WTC11 (cell line): ENCODE results near the gene MGAT3. TPM values are rescaled to one million over a fixed set of nuclear protein-coding genes. Genes with fewer than 3 reads are reported as not detected.
A peak's percentile ranks its signal among the peaks of the same experiment; 100 is the strongest.

Source experiments
- ATAC-seq: fragments of 200-7000 bp; cut with Tn5 transposase; 2 replicates; pipeline ENCODE4 v1.10.0; 2021; ENCODE audit warnings: mild to moderate bottlenecking, moderate library complexity
- CTCF ChIA-PET: fragments of 300-600 bp; sonication (Branson Sonifier 250); formaldehyde crosslinking; loops from one replicate; lab custom pipeline; 2021; ENCODE audit warnings: antibody characterized with exemption; lab: Charles Lee
- POLR2A ChIA-PET: fragments of 350-600 bp; sonication (Branson Sonifier 250); formaldehyde crosslinking; loops from one replicate; lab custom pipeline; 2021; ENCODE audit warnings: antibody characterized with exemption; lab: Charles Lee
- DNase-seq: peaks from one replicate; pipeline ENCODE4 v3.0.0; 2021; ENCODE audit warnings: low spot score
- H3K27ac Mint-ChIP-seq: 2 replicates; pipeline ENCODE4 v1.8.0; 2021; ENCODE audit warnings: mixed read lengths
- H3K27me3 Mint-ChIP-seq: 2 replicates; pipeline ENCODE4 v1.8.0; 2021; ENCODE audit warnings: low read depth, mild to moderate bottlenecking, moderate library complexity, mixed read lengths
- H3K36me3 Mint-ChIP-seq: 2 replicates; pipeline ENCODE4 v1.8.0; 2021; ENCODE audit warnings: mixed read lengths
- H3K4me1 Mint-ChIP-seq: 2 replicates; pipeline ENCODE4 v1.8.0; 2022; ENCODE audit warnings: mixed read lengths
- H3K4me3 Mint-ChIP-seq: 2 replicates; pipeline ENCODE4 v1.8.0; 2021; ENCODE audit warnings: mild to moderate bottlenecking, moderate library complexity, mixed read lengths
- H3K9me3 Mint-ChIP-seq: 2 replicates; pipeline ENCODE4 v1.8.0; 2021; ENCODE audit warnings: mixed read lengths
- ATF1 ChIP-seq: sonication (generic); formaldehyde crosslinking; IDR thresholded peaks from 2 replicates; pipeline ENCODE4 v1.8.1; 2023; ENCODE audit warnings: mild to moderate bottlenecking, moderate library complexity, missing genetic modification reagents
- ELF4 ChIP-seq: sonication (generic); formaldehyde crosslinking; IDR thresholded peaks from 2 replicates; pipeline ENCODE4 v1.8.1; 2022; ENCODE audit warnings: low read depth, mild to moderate bottlenecking, moderate library complexity, missing genetic modification reagents
- EMX1 ChIP-seq: fragments of 250-450 bp; sonication (Bioruptor Pico); IDR thresholded peaks from 2 replicates; pipeline ENCODE4 v1.8.0; 2021; ENCODE audit warnings: mild to moderate bottlenecking
- ESRRA ChIP-seq: sonication (generic); formaldehyde crosslinking; IDR thresholded peaks from 2 replicates; pipeline ENCODE4 v1.8.1; 2022; ENCODE audit warnings: mild to moderate bottlenecking, missing genetic modification reagents, borderline replicate concordance
- GTF2I ChIP-seq: fragments of 250-450 bp; sonication (Bioruptor Pico); conservative IDR thresholded peaks from 2 replicates; pipeline ENCODE4 v1.4.0; 2021; ENCODE audit warnings: mild to moderate bottlenecking
- IRF2 ChIP-seq: sonication (generic); formaldehyde crosslinking; IDR thresholded peaks from 2 replicates; pipeline ENCODE4 v1.8.0; 2022; ENCODE audit warnings: low read depth, missing genetic modification reagents, borderline replicate concordance
- KAT7 ChIP-seq: sonication (generic); formaldehyde crosslinking; IDR thresholded peaks from 2 replicates; pipeline ENCODE4 v1.8.1; 2023; ENCODE audit warnings: missing genetic modification reagents, mild to moderate bottlenecking, borderline replicate concordance
- NFE2L1 ChIP-seq: sonication (generic); formaldehyde crosslinking; IDR thresholded peaks from 2 replicates; pipeline ENCODE4 v1.8.1; 2023; ENCODE audit warnings: missing genetic modification reagents
- SMAD3 ChIP-seq: sonication (generic); formaldehyde crosslinking; IDR thresholded peaks from 2 replicates; pipeline ENCODE4 v1.8.0; 2022; ENCODE audit warnings: missing genetic modification reagents, mild to moderate bottlenecking, borderline replicate concordance
- SMAD4 ChIP-seq: sonication (generic); formaldehyde crosslinking; IDR thresholded peaks from 2 replicates; pipeline ENCODE4 v1.8.0; 2022; ENCODE audit warnings: mild to moderate bottlenecking, missing genetic modification reagents
- TP53 ChIP-seq: sonication (generic); formaldehyde crosslinking; IDR thresholded peaks from 2 replicates; pipeline ENCODE4 v1.8.1; 2023; ENCODE audit warnings: mild to moderate bottlenecking, missing genetic modification reagents
- ZBTB21 ChIP-seq: sonication (generic); formaldehyde crosslinking; IDR thresholded peaks from 2 replicates; pipeline ENCODE4 v1.8.1; 2023; ENCODE audit warnings: mild to moderate bottlenecking, missing genetic modification reagents, borderline replicate concordance
- ZNF263 ChIP-seq: sonication (generic); formaldehyde crosslinking; IDR thresholded peaks from 2 replicates; pipeline ENCODE4 v1.8.1; 2022; ENCODE audit warnings: low read depth, mild to moderate bottlenecking, moderate library complexity, missing genetic modification reagents
- ZNF317 ChIP-seq: sonication (generic); formaldehyde crosslinking; IDR thresholded peaks from 2 replicates; pipeline ENCODE4 v1.8.1; 2023; ENCODE audit warnings: low read depth, mild to moderate bottlenecking, moderate library complexity, missing genetic modification reagents, borderline replicate concordance
- ZNF423 ChIP-seq: fragments of 250-450 bp; sonication (Bioruptor Pico); IDR thresholded peaks from 2 replicates; pipeline ENCODE4 v2.1.2; 2022; ENCODE audit warnings: mild to moderate bottlenecking, moderate library complexity
- total RNA-seq: library from RNA; stranded (reverse); gene quantifications from 3 replicates; pipeline ENCODE4 v1.2.3, GENCODE V29; 2021
- TF ChIP-seq, protein P1 (sequence below): sonication (generic); formaldehyde crosslinking; IDR thresholded peaks from 2 replicates; pipeline ENCODE4 v1.8.1; 2023; ENCODE audit warnings: mild to moderate bottlenecking, missing genetic modification reagents
- TF ChIP-seq, protein P2 (sequence below): sonication (generic); formaldehyde crosslinking; IDR thresholded peaks from 2 replicates; pipeline ENCODE4 v1.8.0; 2023; ENCODE audit warnings: missing genetic modification reagents
- TF ChIP-seq, protein P3 (sequence below): sonication (generic); formaldehyde crosslinking; IDR thresholded peaks from 2 replicates; pipeline ENCODE4 v1.8.1; 2022; ENCODE audit warnings: mild to moderate bottlenecking, missing genetic modification reagents, moderate library complexity, borderline replicate concordance
- TF ChIP-seq, protein P4 (sequence below): fragments of 250-450 bp; sonication (Bioruptor Pico); IDR thresholded peaks from 2 replicates; pipeline ENCODE4 v2.1.2; 2022; ENCODE audit warnings: mild to moderate bottlenecking, moderate library complexity
- TF ChIP-seq, protein P5 (sequence below): sonication (generic); formaldehyde crosslinking; IDR thresholded peaks from 2 replicates; pipeline ENCODE4 v1.8.0; 2023; ENCODE audit warnings: missing genetic modification reagents, mild to moderate bottlenecking, borderline replicate concordance

MGAT3 gene
- total RNA-seq, 1 experiment from 2014 or later = 11.4 TPM

DNA sequence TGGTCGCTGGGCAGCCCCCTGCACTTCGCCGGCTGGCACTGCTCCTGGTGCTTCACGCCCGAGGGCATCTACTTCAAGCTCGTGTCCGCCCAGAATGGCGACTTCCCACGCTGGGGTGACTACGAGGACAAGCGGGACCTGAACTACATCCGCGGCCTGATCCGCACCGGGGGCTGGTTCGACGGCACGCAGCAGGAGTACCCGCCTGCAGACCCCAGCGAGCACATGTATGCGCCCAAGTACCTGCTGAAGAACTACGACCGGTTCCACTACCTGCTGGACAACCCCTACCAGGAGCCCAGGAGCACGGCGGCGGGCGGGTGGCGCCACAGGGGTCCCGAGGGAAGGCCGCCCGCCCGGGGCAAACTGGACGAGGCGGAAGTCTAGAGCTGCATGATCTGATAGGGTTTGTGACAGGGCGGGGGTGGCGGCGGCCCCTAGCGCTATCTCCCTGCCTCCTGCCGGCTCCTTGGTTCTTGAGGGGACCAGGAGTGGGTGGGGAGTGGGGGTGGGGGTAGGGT is 31.8 kb downstream of the MGAT3 start (continued):
- TF ChIP-seq, protein P1, sequence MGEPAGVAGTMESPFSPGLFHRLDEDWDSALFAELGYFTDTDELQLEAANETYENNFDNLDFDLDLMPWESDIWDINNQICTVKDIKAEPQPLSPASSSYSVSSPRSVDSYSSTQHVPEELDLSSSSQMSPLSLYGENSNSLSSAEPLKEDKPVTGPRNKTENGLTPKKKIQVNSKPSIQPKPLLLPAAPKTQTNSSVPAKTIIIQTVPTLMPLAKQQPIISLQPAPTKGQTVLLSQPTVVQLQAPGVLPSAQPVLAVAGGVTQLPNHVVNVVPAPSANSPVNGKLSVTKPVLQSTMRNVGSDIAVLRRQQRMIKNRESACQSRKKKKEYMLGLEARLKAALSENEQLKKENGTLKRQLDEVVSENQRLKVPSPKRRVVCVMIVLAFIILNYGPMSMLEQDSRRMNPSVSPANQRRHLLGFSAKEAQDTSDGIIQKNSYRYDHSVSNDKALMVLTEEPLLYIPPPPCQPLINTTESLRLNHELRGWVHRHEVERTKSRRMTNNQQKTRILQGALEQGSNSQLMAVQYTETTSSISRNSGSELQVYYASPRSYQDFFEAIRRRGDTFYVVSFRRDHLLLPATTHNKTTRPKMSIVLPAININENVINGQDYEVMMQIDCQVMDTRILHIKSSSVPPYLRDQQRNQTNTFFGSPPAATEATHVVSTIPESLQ (CRISPR knock-in tag) = no peak

DNA sequence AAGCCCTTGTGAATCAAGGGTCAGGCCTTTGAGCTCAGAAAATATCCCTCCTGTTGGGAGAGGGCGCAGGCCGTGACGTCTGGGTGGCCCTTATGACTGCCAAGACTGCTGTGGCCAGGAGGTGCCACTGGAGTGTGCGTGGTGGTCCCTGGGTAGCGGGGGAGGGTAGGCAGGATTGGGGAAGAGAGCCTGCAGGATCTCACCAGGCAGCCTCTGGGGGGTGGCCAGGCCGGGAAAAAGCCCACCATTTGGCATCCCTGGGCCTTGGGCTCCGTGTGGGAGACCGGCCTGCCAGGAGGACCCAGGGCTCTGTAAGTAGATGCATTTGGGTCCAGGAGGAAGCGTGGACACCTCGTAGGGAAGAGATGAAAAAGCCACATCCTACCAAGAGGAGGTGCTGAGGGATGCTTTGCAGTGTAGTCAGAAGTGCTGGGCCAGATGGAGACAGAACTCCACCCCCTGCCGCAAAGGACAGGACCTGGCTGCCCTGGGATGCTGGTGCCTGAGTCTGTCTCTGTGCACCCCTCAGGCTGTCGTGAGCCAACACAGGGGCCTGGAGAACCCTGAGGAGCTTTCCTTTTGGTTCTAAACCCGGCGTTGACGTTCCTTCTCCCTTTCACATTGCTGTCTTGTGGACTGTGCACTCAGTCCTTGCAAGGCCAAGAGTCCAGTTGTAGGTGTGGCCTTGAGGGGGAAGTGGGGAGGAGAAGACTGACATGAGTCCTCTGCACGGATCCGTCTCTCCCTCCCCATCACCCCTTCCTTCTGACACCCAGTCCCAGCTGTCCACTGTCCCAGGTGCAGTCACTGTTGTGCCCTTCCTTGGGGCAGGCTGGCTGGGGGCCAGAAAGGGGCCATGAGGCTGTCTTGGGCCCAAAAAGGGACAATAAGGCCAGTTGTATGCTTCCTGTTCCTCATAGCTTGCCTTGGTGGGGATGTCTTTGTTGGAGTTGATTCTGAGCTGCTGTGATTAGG is 32.6 kb downstream of the MGAT3 start:
- TF ChIP-seq NFE2L1 (CRISPR knock-in tag) (no peak), ZBTB21 (CRISPR knock-in tag) (no peak), SMAD3 (CRISPR knock-in tag) (no peak), ATF1 (CRISPR knock-in tag) (no peak), ELF4 (CRISPR knock-in tag) (no peak), EMX1 (CRISPR knock-in tag) (no peak), SMAD4 (CRISPR knock-in tag) (no peak), ZNF263 (no peak), TP53 (CRISPR knock-in tag) (no peak), IRF2 (CRISPR knock-in tag) (no peak), ZNF317 (CRISPR knock-in tag) (no peak), ESRRA (CRISPR knock-in tag) (no peak), GTF2I (CRISPR knock-in tag) (no peak), ZNF423 (CRISPR knock-in tag) (no peak), KAT7 (no peak)
- TF ChIP-seq, protein P2, sequence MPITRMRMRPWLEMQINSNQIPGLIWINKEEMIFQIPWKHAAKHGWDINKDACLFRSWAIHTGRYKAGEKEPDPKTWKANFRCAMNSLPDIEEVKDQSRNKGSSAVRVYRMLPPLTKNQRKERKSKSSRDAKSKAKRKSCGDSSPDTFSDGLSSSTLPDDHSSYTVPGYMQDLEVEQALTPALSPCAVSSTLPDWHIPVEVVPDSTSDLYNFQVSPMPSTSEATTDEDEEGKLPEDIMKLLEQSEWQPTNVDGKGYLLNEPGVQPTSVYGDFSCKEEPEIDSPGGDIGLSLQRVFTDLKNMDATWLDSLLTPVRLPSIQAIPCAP (CRISPR knock-in tag) = no peak
- TF ChIP-seq, protein P3, sequence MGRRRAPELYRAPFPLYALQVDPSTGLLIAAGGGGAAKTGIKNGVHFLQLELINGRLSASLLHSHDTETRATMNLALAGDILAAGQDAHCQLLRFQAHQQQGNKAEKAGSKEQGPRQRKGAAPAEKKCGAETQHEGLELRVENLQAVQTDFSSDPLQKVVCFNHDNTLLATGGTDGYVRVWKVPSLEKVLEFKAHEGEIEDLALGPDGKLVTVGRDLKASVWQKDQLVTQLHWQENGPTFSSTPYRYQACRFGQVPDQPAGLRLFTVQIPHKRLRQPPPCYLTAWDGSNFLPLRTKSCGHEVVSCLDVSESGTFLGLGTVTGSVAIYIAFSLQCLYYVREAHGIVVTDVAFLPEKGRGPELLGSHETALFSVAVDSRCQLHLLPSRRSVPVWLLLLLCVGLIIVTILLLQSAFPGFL (CRISPR knock-in tag) = no peak
- TF ChIP-seq, protein P4, sequence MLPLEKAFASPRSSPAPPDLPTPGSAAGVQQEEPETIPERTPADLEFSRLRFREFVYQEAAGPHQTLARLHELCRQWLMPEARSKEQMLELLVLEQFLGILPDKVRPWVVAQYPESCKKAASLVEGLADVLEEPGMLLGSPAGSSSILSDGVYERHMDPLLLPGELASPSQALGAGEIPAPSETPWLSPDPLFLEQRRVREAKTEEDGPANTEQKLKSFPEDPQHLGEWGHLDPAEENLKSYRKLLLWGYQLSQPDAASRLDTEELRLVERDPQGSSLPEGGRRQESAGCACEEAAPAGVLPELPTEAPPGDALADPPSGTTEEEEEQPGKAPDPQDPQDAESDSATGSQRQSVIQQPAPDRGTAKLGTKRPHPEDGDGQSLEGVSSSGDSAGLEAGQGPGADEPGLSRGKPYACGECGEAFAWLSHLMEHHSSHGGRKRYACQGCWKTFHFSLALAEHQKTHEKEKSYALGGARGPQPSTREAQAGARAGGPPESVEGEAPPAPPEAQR = no peak
- TF ChIP-seq, protein P5, sequence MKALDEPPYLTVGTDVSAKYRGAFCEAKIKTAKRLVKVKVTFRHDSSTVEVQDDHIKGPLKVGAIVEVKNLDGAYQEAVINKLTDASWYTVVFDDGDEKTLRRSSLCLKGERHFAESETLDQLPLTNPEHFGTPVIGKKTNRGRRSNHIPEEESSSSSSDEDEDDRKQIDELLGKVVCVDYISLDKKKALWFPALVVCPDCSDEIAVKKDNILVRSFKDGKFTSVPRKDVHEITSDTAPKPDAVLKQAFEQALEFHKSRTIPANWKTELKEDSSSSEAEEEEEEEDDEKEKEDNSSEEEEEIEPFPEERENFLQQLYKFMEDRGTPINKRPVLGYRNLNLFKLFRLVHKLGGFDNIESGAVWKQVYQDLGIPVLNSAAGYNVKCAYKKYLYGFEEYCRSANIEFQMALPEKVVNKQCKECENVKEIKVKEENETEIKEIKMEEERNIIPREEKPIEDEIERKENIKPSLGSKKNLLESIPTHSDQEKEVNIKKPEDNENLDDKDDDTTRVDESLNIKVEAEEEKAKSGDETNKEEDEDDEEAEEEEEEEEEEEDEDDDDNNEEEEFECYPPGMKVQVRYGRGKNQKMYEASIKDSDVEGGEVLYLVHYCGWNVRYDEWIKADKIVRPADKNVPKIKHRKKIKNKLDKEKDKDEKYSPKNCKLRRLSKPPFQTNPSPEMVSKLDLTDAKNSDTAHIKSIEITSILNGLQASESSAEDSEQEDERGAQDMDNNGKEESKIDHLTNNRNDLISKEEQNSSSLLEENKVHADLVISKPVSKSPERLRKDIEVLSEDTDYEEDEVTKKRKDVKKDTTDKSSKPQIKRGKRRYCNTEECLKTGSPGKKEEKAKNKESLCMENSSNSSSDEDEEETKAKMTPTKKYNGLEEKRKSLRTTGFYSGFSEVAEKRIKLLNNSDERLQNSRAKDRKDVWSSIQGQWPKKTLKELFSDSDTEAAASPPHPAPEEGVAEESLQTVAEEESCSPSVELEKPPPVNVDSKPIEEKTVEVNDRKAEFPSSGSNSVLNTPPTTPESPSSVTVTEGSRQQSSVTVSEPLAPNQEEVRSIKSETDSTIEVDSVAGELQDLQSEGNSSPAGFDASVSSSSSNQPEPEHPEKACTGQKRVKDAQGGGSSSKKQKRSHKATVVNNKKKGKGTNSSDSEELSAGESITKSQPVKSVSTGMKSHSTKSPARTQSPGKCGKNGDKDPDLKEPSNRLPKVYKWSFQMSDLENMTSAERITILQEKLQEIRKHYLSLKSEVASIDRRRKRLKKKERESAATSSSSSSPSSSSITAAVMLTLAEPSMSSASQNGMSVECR (CRISPR knock-in tag) = no peak
- TF ChIP-seq, protein P1 (CRISPR knock-in tag) = no peak
- TF ChIP-seq, all 79 proteins: peak for 0
- Mint-ChIP-seq H3K4me1 (peaks cover 8% of the 10 kb centered on the region), H3K9me3 (no peaks in the 10 kb centered on the region), H3K4me3 (peak overlapping the region; percentile 38), H3K36me3 (no peaks in the 10 kb centered on the region), H3K27ac (no peak overlapping the region), H3K27me3 (peaks cover 9% of the 10 kb centered on the region)
- DNase-seq (no peak), ATAC-seq (no peak)
- CTCF ChIA-PET = interaction anchor here (0.9 to 2.2 kb wide), 10 partner anchors 8 to 90 kb away, joined by 3 to 15 read pairs (median 6); partner anchors contain the start of genes ATF4, MIEF1 and TAB1
- POLR2A ChIA-PET = interaction anchor here (1.9 kb wide), 1 partner anchor 31 kb away, joined by 7 read pairs; the partner anchor contains the start of gene ATF4
